Aorta (tissue), 5 donors: ENCODE measurements around the gene NECAB2. TPM values are rescaled to one million over a fixed set of nuclear protein-coding genes. Genes with fewer than 3 reads are reported as not detected.

Experiments used
- ATAC-seq: fragments of 200-7000 bp; cut with Tn5 transposase; one replicate; pipeline ENCODE4 v1.9.1; 2022; ENCODE audit warnings: moderate library complexity; ENCODE audit not compliant: low FRiP score
- DNase-seq, 2 donors: peaks; one replicate each; pipeline ENCODE4 v3.0.0-alpha.2; 2020
- H3K27ac ChIP-seq, 2 donors: one replicate each; pipeline ENCODE4 v1.5.1; 2013; ENCODE audit warnings: low read length in 2 of 2, mild to moderate bottlenecking in 2 of 2, moderate library complexity in 2 of 2, control low read depth in 1 of 2, inconsistent platforms in 1 of 2, low read depth in 1 of 2
- H3K27me3 ChIP-seq, 2 donors: one replicate each; pipeline ENCODE4 v1.6.1; 2013; ENCODE audit warnings: control low read depth in 1 of 2, low read length in 1 of 2, mild to moderate bottlenecking in 1 of 2, moderate library complexity in 1 of 2; ENCODE audit not compliant: insufficient read depth in 2 of 2, control insufficient read depth in 1 of 2
- H3K36me3 ChIP-seq, 2 donors: one replicate each; pipeline ENCODE4 v1.6.1; 2013; ENCODE audit warnings: control low read depth in 1 of 2, low read length in 1 of 2, mild to moderate bottlenecking in 1 of 2; ENCODE audit not compliant: insufficient read depth in 2 of 2, control insufficient read depth in 1 of 2
- H3K4me1 ChIP-seq, 2 donors: one replicate each; pipeline ENCODE4 v1.6.1; 2013; ENCODE audit warnings: low read length in 2 of 2, control low read depth in 1 of 2, mild to moderate bottlenecking in 1 of 2, moderate library complexity in 1 of 2; ENCODE audit not compliant: insufficient read depth in 2 of 2, control insufficient read depth in 1 of 2
- H3K4me3 ChIP-seq, 2 donors: one replicate each; pipeline ENCODE4 v1.5.1; 2013; ENCODE audit warnings: low read length in 2 of 2, control low read depth in 1 of 2, mild to moderate bottlenecking in 1 of 2
- H3K9me3 ChIP-seq: one replicate; pipeline ENCODE4 v1.6.1; 2013; ENCODE audit warnings: mild to moderate bottlenecking, low read length; ENCODE audit not compliant: control insufficient read depth
- WGBS, 2 donors: extraction: QIAGEN DNeasy Blood & Tissue Kit; methylation state at CpG; one replicate each; pipeline ENCODE4 v1.1.7; 2013; 5-methylcytosine and 5-hydroxymethylcytosine counted together
- intact Hi-C, 2 donors: fragments of 100-400 bp; cut with DNase I; formaldehyde crosslinking; loops; one replicate each; pipeline versions ENCODE4 v1.14.2 to v1.15.0; 2022
- polyA plus RNA-seq, 2 donors: library from polyadenylated mRNA; stranded (reverse); fragments of 200-250 nt; gene quantifications; one replicate each; pipeline ENCODE4 v1.2.3, GENCODE V29; 2013
- total RNA-seq, 2 donors: library from RNA; stranded (reverse); fragmentation: NEBNext Ultra II Directional; extraction: Animal tissue kit (Norgen Biotek cat#: 25700); gene quantifications; one replicate each; pipeline ENCODE4 v1.2.1, GENCODE V29; 2021
- donor health status: healthy with polysubstance abuse.
- donor health status: Bipolar disorder and iron deficiency.
- donor health status: DM: no; HTN: no; CAD: no.
- donor health status: DM: no; HTN: no; CAD: no.
- donor health status: DM: yes; HTN: yes; CAD: no.

NECAB2 gene
- total and polyA plus RNA-seq, 4 donors: 0.23 to 0.75 TPM; not detected in 2

- no peaks in the 10 kb centered on the region for H3K9me3 ChIP-seq
- no peaks in the 10 kb centered on the region for H3K27me3 ChIP-seq
- intact Hi-C loops: no loop called here
- H3K27ac ChIP-seq: no peak overlapping the region
- no peaks in the 10 kb centered on the region for H3K4me1 ChIP-seq
- ATAC-seq (no peak), DNase-seq (peak in 1 of 2 donors; percentile 51)
- no peak overlapping the region for H3K4me3 ChIP-seq
- WGBS, 2 donors: 88 to 91% methylated on average over 9 of the region's 9 CpGs
- peaks cover 0 to 4% of the 10 kb centered on the region in 2 donors for H3K36me3 ChIP-seq
Measured at GRCh38 chr16:84050316-84050715, 82.3 kb downstream of the NECAB2 start.

- no peaks in the 10 kb centered on the region for H3K4me1 ChIP-seq
- no peaks in the 10 kb centered on the region for H3K9me3 ChIP-seq
- ATAC-seq (no peak), DNase-seq (peak in 1 of 2 donors; percentile 63)
- 89 to 91% methylated on average over 26 to 27 of the region's 27 CpGs for WGBS, 2 donors
- intact Hi-C loops: no loop called here
- H3K36me3 ChIP-seq: peaks cover 0 to 4% of the 10 kb centered on the region in 2 donors
- H3K27ac ChIP-seq: no peak overlapping the region
- H3K4me3 ChIP-seq: no peak overlapping the region
- no peaks in the 10 kb centered on the region for H3K27me3 ChIP-seq
Measured at GRCh38 chr16:84052071-84052622, 84.1 kb downstream of the NECAB2 start.

Other genes with a start within 250 kb of the NECAB2 start
- gene HSBP1, start 160.3 kb upstream of the NECAB2 start, total RNA-seq: 10 to 100 TPM; 71.0 to 74.3 TPM
- 10 to 100 TPM; 24.0 to 27.2 TPM for gene HSBP1, start 160.3 kb upstream of the NECAB2 start, polyA plus RNA-seq
- 1 to 10 TPM; 8.6 to 9.2 TPM for gene MLYCD, start 69.1 kb upstream of the NECAB2 start, total RNA-seq
- gene MLYCD, start 69.1 kb upstream of the NECAB2 start, polyA plus RNA-seq: 1 to 10 TPM; 1.6 to 5.0 TPM
- gene OSGIN1, start 15.0 kb upstream of the NECAB2 start, total RNA-seq: 10 to 100 TPM; 10.3 to 13.6 TPM
- gene OSGIN1, start 15.0 kb upstream of the NECAB2 start, polyA plus RNA-seq: 10 to 100 TPM; 10.0 to 13.7 TPM
- gene SLC38A8, start 74.6 kb downstream of the NECAB2 start, total RNA-seq: not detected
- gene SLC38A8, start 74.6 kb downstream of the NECAB2 start, polyA plus RNA-seq: not detected
- gene MBTPS1, start 148.7 kb downstream of the NECAB2 start, total RNA-seq: 100 to 1,000 TPM in 1 of 2 donors, 10 to 100 TPM in 1; 75.0 to 108 TPM
- 10 to 100 TPM; 28.9 to 68.3 TPM for gene MBTPS1, start 148.7 kb downstream of the NECAB2 start, polyA plus RNA-seq
- 10 to 100 TPM; 14.6 to 20.5 TPM for gene HSDL1, start 176.9 kb downstream of the NECAB2 start, total RNA-seq
- 10 to 100 TPM; 11.4 to 19.0 TPM for gene HSDL1, start 176.9 kb downstream of the NECAB2 start, polyA plus RNA-seq
- under 1 TPM; 0.19 to 0.48 TPM for gene DNAAF1, start 177.1 kb downstream of the NECAB2 start, total RNA-seq
- gene DNAAF1, start 177.1 kb downstream of the NECAB2 start, polyA plus RNA-seq: 1 to 10 TPM in 1 of 2 donors, not detected in 1; 1.4 TPM
- 10 to 100 TPM; 46.6 to 50.9 TPM for gene TAF1C, start 218.8 kb downstream of the NECAB2 start, total RNA-seq
- 10 to 100 TPM in 1 of 2 donors, 1 to 10 TPM in 1; 8.4 to 80.9 TPM for gene TAF1C, start 218.8 kb downstream of the NECAB2 start, polyA plus RNA-seq
- under 1 TPM in 1 of 2 donors, not detected in 1; 0.33 TPM for gene ADAD2, start 222.9 kb downstream of the NECAB2 start, total RNA-seq
- gene ADAD2, start 222.9 kb downstream of the NECAB2 start, polyA plus RNA-seq: 1 to 10 TPM in 1 of 2 donors, not detected in 1; 1.0 TPM